Kasumi-1 (cell line): ENCODE measurements around the gene C9orf78.
A peak's percentile ranks its signal among the peaks of the same experiment; 100 is the strongest.
"Not testable (repeated sequence)": the region's sequence is repeated elsewhere in the genome, so short reads cannot be mapped to it uniquely, and the experiment has no call there.

Source experiments
- DNase-seq, 2 experiments: peaks; one replicate each; lab custom pipeline; 2025; lab: John Stamatoyannopoulos, UW

C9orf78 gene

DNA sequence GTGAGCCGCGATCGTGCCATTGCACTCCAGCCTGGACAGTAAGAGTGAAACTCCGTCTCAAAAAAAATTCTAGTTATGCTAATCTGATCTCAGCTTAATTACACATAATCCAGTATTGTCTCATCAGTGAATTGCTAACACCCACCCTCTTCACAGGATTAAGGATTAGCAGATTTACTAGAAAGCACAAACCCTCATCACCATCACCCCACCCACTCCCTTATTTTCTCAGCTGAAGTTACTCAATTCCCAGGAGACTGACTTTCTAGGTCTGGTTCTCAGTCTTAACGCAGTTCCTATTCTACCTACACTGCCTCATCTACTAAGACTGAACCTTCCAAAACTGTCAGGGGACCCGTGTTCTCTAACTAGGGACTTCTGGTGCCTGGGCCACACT, 23.1 kb downstream of the C9orf78 start:
- no peak for DNase-seq

DNA sequence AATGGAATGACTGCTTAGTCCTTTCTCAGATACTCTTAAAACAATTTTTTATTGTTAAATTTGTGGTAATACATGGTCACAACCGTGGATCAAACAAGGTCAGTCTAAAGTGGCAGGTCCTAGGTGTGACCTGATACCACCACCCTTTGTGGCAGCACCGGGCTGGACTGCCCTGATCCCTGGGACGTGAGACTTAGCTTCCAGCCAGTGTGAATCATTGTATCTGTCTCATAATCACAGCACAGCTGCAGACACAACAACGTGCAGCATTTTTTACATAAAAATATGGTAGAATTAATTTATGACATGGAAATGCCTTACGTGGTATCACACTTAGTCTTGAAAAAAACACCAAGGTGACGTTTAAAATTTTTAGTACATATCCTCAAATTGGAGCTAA, 24.3 kb downstream of the C9orf78 start:
- DNase-seq, result no peak

DNA sequence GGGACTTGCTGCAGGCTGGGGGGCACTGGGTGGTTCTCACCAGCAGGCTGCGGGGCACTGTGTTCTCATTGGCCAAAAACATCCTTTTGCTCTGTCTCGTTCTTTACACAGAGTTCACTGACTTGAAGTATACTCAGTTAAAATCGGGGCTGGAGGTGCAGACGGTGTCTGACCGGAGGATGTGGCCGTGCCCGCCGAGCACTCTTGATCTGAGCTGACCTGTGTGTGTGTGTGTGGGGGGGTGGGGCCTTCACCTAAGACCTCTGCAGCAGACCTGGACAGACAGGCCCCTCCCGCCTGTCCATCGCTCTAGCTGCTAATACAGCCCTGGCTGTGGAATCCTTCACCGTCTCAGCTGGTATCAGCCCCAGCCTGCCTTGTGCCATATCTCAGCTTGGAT, 25.0 kb downstream of the C9orf78 start:
- DNase-seq, result no peak

DNA sequence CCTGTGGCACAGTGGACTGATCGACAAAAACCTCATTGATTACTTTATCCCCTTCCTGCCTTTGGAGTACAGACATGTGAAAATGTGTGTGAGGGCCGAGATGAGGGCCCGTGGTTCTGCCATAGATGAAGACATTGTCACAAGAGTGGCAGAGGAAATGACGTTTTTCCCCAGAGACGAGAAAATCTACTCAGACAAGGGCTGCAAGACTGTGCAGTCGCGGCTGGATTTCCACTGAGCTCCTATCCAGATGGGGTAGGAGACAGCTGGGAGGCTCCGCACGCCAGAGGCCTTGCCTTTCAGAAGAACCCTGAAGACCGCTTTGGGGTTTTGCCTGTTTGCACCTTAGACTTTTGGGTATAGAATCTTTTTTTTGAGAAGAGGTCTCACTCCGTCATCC, 25.7 kb downstream of the C9orf78 start:
- no peak for DNase-seq

DNA sequence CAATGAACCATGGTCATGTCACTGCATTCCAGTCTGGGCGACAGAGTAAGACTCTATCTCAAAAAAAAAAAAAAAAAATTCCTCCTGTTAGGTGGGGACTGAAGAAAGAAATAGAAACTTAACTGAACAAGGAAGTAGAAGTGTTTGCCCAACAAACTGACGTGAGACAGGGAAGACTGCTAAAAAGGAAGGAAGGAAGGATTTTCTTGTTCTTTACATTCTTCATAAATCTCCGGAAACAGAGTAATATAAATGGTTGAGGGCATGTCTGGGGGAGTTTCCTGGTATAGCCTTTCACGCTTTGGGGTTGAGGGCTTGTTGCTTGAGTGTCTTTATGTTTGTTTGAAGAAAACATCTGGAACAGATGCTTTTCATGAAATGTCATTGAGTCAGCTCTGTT, 29.0 kb downstream of the C9orf78 start:
- DNase-seq, result peak; percentile 63 to 82

DNA sequence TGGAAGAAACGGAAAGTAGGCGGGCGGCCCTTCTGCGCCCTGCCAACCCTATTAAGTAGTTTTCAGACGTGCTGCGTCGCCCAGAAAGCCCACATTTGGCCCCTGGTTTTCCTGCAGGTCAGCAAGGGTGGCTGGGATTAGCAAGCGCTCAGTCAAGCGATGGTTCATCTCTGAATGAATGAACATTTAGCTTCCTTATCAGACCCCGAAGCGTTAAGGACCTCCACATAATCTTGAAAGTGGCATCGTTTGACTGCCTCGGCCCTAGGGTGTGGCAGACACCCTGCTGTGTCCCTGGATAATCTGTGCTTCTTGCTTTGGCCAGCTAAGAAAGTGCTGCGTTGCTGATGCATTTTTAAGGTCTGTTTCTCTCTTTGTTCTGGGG, 31.4 kb downstream of the C9orf78 start:
- no peak for DNase-seq

DNA sequence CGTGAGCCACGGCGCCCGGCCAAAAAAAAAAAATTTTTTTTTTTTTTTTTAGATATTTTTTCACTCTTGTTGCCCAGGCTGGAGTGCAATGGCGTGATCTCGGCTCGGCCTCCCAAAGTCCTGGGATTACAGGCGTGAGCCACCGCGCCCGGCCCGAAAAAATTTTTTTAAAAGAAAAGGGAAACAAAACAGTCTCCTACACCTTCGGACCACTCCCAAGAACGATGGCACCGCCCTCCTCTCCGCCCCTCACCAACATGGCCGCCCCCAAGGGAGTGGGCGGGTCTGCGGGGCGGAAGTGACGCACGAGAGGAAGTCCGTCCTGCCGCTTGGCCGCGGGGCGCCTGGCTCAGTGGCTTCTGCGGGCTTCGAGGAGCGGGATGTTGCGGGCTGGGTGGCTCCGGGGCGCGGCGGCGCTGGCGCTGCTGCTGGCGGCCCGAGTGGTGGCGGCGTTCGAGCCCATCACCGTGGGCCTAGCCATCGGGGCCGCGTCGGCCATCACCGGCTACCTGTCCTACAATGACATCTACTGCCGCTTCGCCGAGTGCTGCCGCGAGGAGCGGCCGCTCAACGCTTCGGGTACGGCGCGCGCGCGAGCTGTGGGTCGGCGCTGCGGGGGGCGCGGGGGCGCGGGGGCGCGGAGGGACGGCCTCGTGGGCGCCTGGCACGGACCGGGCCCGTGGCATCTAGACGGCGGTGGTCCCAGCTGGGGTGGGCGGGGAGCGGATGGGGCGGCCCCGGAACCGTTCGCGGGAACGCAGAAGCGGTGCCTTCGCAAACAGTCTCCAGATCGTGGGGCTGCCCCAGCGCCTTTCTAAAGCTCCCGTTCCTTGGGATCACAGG, 32.0 kb downstream of the C9orf78 start, which contains the start of gene TOR1B:
Gene TOR1B, plus strand, starts transcription at position 352 of the 843 bp plus-strand sequence. Its CDS starts 29 bp downstream, at position 381.
- DNase-seq, result peak; percentile 87 to 88

DNA sequence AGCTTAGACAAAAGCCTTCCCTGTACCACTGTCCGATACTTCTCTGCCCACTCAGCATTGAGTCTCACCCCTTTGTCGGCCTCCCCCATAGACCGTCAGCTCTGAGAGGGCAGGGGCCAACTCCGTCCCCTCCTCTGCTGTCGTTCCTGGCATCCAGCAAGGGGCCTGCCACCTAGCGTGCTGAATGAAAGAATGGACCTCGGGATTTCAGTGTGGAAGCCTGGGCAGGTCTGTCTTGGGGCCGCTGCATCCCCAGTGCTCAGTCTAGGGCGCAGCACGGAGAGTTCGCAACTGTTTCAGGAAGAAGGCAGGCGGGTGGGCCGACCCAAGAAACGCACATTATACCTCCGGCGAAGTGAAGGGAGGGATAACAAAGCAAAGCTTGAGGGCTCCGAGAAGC, 33.6 kb downstream of the C9orf78 start:
- DNase-seq, result no peak

DNA sequence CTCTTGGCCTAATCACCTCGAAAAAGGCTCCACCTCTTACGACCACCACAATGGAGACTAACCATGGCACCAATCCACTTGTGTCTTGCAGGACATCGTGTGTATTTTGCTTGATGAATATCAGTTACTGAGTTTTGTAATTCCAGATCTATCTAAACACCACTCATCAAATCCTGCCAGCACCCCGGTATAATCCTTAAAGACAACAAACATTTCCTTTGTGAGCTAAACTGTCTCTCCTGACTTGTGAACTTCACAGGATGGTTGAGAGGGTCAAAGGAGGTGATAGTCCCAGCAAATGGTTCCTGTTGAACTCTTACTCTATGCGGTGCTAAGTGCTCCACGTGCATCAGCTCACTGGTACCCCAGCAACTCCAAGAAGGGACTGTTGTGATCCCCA, 36.1 kb downstream of the C9orf78 start:
- DNase-seq, result no peak

DNA sequence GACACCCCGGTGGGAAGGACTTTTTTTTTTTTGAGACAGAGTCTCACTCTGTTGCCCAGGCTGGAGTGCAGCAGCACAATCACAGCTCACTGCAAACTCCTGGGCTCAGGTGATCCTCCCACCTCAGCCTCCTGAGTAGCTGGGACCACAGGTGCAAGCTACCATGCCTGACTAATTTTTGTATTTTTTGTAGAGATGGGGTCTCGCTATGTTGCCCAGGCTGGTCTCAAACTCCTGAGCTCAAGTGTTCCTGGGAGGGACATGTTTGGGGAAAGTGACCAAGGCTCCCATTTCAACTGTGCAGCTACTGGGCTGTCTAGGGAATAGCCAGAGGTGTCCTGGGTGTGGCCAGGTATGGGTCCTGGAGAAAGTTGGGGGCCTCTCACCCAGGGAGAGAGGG, 39.0 kb downstream of the C9orf78 start:
- DNase-seq, result not testable (repeated sequence)

DNA sequence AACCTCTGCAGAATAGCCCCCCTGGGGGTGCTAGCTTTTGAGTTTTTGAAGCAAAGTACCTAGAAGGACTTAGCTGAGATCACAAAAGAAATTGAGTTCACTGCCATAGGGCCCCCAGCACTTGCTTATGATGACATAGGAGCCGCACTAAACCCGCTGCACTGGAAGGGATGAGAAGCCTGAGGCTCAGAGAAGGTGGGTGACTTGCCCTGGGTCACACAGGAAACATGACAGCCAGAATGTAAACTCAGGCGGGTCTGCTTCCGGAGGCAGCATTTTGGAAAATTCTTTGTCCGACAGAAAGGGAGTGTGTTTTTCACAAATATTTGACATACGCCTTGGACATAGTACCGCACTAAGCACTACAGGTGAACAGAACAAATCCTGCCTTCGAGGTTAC, 40.5 kb downstream of the C9orf78 start:
- no peak for DNase-seq

DNA sequence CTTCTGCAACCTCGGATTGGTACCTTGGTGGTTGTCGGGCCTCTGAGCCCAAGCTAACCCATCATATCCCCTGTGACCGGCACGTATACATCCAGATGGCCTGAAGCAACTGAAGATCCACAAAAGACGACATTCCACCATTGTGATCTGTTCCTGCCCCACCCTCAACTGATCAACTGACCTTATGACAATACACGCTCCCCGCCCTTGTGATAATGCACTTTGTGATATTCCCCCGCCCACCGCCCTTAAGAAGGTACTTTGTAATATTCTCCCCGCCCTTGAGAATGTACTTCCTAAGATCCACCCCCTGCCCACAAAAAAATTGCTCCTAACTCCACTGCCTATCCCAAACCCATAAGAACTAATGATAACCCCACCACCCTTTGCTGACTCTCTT, 48.6 kb downstream of the C9orf78 start:
- DNase-seq, result no peak

DNA sequence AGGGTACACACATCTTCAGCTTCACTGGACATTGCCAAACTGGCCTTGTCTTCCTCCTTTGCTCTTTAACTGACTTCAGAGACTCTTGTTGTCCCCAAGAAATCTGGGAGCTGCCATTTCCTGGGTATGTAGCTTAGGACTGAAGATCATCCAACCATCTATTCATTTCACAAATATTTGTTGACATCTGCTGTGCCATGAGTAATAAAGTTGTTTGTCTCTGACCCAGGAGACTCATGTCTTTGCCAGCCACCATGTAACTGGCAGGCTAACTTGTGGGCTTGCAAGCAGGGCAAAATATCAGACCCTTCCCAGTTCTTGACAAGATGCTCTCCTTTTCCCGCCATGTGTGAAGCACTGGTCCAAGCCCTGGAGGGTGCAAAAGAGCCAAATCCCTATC, 49.2 kb downstream of the C9orf78 start:
- DNase-seq, result no peak

DNA sequence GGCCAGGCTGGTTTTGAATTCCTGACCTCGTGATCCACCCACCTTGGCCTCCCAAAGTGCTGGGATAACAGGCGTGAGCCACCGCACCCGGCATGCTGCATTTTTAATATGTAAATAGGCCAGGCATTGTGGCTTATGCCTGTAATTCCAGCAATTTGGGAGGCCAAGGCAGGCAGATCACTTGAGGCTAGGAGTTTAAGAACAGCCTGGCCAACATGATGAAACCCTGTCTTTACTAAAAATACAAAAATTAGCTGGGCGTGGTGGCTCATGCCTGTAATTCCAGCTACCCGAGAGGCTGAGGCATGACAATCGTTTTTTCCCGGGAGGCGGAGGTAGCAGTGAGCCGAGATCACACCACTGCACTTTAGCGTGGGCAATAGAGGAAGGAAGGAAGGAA, 50.1 kb downstream of the C9orf78 start:
- not testable (repeated sequence) for DNase-seq

DNA sequence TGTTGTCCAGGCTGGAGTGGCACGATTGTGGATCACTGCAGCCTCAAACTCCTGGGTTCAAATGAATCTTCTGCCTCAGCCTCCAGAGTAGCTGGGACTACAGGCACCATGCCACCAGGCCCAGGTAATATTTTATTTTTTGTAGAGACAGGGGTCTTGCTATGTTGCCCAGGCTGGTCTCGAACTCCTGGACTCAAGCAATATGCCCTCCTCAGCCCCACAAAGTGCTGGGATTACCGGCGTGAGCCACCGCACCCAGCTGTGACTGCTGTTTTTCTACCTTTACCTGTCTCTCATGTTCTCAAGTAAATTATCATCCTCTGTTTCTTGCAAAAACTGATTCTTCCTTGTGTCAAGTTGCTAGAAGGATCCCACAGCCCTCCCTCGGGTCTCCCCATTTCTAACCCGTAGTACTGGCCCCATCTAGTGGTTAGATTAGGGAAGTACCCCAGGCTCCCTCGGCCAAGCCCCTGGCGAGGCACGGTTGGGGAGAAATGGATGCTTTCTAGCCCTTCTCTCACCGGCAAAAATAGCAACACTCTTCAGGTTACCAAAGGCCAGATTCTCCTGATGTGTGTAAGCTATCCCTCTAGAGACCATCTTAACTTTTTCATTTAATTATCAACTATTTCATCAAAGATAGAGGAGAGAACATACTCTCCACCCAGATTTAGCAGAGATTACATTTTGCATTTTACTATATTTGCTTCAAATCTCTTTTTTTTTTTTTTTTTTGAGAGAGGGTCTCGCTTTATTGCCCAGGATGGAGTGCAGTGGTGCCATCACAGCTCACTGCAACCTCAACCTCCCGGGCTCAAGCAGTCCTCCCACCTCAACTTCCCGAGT, 51.3 kb downstream of the C9orf78 start:
- DNase-seq, result peak; percentile 70 to 86

DNA sequence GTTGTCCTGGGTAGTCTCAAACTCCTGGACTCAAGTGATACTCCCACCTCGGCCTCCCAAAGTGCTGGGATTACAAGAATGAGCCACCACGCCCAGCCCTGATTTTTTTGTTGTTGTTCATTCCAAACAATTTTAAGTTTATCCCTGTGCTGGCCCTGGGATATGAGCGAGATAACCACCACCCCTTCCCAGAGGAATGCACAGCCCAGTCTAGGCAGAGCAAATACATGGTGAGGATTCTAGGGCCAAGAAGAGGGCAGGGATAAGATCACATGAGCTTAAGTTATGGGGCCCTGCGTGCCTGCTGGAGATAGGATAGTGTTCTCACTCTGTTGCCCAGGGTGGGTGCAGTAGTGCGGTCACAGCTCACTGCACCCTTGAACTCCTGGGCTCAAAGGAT, 53.1 kb downstream of the C9orf78 start:
- DNase-seq, result no peak

DNA sequence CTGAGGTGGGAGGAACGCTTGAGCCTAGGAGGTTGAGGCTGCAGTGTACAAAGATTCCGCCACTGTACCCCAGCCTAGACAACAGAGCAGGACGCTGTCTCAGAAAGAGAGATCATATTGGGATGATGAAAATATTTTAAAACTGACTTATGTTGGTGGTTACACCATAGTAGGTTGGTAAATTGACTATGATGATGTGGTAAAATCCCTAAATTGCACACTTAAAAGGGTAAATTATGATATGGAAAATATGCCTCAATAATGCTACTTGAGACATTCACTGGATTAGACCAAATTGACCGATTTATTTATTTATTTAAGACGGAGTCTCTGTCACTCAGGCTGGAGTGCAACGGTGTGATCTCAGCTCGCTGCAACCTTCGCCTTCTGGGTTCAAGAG, 53.9 kb downstream of the C9orf78 start:
- no peak for DNase-seq

DNA sequence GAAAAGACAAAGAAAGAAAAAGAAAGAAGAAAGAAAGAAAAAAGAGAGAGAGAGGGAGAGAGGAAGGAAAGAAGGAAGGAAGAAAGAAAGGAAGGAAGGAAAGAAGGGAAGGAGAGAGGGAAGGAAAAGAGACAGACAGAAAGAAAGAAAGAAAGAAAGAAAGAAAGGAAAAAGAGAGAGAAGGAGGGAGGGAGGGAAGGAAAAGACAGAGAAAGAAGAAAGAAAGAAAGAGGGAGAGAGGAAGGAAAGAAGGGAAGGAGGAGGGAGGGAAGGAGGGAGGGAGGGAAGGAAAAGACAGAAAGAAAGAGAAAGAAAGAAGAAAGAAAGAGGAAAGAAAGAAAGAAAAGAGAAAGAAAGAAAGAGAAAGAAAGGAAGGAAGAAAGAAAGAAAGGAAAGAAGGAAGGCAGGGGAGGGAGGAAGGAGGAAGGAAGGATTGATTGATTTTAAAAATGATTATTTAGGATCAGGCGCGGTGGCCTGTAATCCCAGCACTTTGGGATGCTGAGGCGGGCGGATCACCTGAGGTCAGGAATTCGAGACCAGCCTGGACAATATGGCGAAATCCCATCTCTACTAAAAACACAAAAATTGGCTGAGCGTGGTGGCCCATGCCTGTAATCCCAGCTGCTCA, 55.4 kb downstream of the C9orf78 start:
- DNase-seq, result no peak

DNA sequence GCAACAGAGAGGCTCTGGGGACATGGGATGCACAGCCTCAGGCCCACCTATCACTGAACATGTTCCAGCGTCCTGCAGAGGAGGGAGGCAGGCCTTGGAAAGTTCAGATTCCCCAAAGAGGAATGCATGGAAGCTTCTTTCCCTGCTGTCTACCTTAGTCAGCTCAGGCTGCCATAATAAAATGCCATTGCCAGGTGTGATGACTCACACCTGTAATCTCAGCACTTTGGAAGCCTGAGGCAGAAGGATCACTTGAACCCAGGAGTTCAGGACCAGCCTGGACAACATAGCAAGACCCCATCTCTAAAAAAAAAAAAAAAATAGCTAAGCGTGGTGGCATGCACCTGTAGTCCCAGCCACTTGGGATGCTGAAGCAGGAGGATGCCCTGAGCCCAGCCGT, 56.6 kb downstream of the C9orf78 start:
- no peak for DNase-seq

DNA sequence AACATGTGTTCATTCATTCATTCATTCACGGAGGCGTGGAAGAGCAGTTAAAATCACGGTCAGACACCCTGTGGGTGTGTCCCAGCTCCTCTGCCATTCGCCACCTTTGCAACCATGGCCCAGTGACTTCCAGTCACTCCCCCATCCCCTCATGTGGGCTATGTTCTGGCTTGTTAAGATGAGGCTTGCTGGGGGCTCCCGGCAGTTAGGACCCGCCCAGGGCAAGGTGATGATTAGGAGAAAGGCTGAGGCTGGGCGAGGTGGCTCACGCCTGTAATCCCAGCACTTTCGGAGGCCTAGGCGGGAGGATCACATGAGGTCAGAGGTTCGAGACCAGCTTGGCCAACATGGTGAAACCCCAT, 57.3 kb downstream of the C9orf78 start:
- DNase-seq, result no peak
